GM18511 (cell line): ENCODE data around the gene GSC.

Experiments
- ATAC-seq: cut with Tn5 transposase; IDR thresholded peaks from one replicate; pipeline ENCODE4 v1.9.1; 2021; ENCODE audit warnings: mild to moderate bottlenecking, moderate library complexity; ENCODE audit not compliant: unreplicated experiment

GSC gene

DNA sequence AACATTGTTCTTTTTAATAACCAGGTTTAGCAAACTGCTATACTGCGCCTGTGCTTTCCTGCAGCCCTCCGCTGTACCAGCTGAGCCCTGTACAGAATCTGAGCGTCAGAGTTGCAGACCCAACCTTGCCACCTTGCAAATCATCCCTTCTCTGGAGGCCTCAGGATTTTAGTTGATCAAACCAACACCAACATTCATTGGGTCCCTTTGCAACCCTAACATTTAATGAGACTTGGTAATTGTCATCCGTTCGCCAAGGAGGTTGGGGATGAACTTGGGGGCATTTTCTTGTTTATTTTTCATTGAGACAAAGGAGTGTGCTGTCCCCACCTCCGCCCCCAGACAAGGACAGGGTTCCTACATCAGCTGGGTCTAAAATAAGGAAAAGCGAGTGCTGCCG lies 2.6 kb upstream of the GSC start:
- no peak for ATAC-seq

- no peak for ATAC-seq
Measured at GRCh38 chr14:94771906-94772490, 2.1 kb upstream of the GSC start.

GRCh38 chr14:94771158-94771905 lies 1.4 kb upstream of the GSC start:
- ATAC-seq, result no peak

DNA sequence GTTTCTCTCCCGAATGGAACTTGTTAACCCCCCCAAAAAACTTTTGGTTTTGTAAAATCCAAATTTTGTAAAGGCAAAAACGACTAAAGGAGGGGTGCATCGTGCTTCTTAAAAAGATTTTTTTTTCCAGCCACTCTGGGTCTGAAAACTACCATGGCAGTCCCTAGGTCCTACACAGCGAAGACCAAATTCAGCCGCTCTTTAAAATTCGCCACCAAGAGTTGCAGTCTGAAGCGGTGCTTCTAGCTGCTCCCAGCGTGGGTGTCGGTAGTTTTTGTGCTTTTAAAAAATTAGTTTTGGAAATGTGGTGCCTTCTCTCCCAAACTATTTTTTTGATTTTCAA lies 873 bp upstream of the GSC start:
- no peak for ATAC-seq

GRCh38 chr14:94770251-94770749 lies 387 bp upstream of the GSC start:
- no peak for ATAC-seq

GRCh38 chr14:94768521-94769390 lies 1.2 kb downstream of the GSC start:
- ATAC-seq, result no peak

DNA sequence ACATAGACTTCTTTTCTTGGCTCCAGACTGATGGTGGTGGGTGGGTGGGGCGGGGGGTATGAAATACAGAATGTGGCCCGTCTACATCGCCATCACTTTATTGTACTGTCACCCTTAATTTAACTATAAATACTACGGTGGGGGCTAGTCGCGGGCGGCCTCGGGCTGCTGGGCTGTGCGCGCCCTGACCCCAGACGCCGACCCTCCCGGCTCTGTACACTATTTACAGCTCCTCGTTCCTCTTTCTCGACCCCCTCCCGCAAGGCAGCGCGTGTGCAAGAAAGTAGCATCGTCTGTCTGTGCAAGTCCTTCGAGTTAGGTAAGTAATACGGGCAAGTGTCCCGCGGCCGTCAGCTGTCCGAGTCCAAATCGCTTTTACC lies 1.8 kb downstream of the GSC start:
- ATAC-seq, result no peak

GRCh38 chr14:94767321-94767878 lies 2.5 kb downstream of the GSC start:
- no peak for ATAC-seq

DNA sequence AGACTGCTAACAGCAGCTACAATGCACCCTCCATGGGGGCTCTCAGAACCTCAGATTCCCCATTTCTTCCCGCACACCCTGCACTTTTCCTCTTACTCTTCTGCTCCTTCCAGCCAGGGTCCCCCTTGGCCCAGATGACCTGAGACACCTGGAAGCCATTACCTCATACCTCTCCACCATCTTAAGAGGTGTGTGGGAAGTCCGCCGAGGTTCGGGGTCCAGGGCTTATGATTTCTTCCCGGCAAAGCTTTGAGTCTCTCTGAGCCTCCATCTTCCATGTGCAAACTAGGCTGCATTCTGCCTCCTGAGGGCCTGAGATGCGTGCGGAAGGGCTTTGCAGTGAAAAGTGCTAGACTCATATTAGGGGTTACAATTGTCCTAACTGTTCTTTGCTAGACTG lies 5.3 kb downstream of the GSC start:
- no peak for ATAC-seq

DNA sequence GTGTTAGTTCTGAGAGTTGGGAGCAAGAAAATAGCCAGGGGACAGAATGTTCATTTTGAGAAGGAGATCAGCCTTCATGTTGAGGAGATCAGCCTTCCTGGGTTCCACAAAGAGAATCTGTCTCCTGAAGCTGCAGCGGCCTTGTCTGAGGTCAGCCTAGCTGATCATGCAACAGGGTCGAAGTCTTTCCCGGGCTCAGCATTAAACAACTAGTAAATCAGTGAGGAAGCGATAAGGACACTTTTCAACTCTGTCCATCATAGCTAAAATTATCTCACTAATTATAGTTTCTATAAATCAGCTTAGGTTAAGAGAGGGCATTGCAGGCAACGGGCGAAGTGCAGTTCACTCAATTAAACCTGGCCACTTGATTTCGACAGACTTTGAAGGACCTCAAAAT lies 7.5 kb downstream of the GSC start:
- ATAC-seq, result no peak

DNA sequence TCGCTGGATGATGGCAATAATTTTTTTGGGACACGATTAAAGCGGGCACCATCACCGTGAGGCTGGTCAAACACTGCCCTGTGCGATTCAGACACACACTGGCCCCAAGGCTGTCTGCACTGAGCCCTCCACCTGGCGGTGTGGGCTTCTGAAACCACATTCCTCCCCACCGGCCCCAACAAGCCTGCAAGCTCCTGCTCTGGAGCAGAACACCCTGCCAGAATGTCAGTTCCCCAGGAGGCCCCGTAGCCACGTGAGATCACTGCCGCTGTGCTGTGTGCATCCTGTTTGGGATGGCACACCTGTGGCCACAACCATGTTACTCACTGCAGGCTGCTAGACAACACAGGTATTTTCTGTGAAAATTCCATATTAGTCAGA lies 7.9 kb downstream of the GSC start:
- ATAC-seq, result no peak

- ATAC-seq, result no peak
Measured at GRCh38 chr14:94761348-94761996, 8.4 kb downstream of the GSC start.

- no peak for ATAC-seq
Measured at GRCh38 chr14:94756310-94756882, 13.5 kb downstream of the GSC start.

DNA sequence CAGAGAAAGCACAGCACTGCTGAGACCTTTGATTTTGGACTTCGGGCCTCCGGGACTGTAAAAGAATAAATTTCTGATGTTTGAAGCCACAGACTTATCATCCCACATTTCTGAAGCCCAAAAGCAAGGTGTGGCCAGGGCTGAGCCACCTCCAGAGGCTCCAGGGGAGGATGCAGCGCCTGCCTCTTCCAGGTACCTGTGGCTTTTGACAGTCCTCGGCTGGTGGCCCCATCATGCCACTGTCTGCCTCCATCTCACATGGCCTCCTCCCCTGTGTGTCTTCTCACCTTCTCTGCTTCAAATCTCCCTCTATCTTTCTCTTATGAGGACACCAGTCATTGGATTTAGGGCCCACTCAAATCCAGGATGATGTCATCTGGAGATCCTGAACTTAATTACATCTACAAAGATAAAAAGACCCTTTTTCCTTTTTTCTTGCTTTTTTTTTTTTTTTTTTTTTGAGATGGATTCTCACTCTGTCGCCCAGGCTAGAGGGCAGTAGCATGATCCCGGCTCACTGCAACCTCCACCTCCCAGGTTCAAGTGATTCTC lies 15.4 kb downstream of the GSC start:
- ATAC-seq, result no peak

GRCh38 chr14:94752591-94753436 lies 17.1 kb downstream of the GSC start:
- ATAC-seq, result no peak

DNA sequence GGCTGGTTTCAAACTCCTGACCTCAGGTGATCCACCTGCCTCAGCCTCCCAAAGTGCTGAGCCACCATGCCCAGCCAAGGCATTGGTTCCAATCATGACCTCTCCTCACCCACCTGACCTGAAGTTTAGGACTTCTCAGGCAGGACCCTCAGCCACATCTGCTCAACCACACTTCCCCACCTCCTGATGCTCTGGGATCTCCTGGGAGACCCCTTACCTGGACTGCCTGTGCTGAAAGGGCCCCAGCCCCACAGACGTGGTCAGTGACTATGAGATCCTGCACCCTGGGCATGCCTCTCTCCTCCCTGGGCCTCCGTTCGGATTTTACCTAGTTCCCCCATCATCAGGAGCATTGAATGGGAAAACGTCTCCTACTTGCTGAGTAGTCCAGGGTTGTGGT lies 18.0 kb downstream of the GSC start:
- ATAC-seq, result no peak

DNA sequence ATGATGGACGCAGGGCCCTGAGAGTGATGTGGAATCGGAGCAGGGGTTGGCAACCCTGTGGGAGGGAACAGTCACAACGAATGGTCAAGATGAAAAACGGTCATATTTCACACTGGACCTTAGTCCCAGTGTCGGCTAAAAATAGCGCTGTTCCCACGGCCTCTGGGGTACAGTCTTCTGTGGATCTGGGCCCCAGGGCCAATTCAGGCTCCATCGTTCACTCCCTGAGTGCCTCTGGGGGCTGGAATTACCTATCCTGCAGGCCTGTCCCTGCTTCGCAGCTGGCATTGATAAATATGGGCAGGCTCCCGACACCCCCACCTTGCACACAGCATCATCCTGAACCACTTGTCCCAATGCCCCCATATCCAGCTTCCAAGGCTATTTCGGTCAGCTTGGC lies 18.6 kb downstream of the GSC start:
- no peak for ATAC-seq

GRCh38 chr14:94750371-94750770 lies 19.5 kb downstream of the GSC start:
- no peak for ATAC-seq

GRCh38 chr14:94748667-94749347 lies 21.1 kb downstream of the GSC start:
- no peak for ATAC-seq
